Transverse colon (tissue), 3 donors: Measurements from ENCODE around the gene RFX3.

Experiments used
- CTCF ChIP-seq, 5 experiments: fragments of 200-600 bp in 3 of 5; fragments of 450-650 bp in 2 of 5; sonication (generic) in 3 of 5; IDR thresholded peaks; 1 replicate in 2 of 5; 2 replicates in 3 of 5; pipeline ENCODE4 v1.5.1; 2016 to 2017; ENCODE audit warnings: antibody characterized with exemption in 5 of 5, inconsistent platforms in 3 of 5, mild to moderate bottlenecking in 2 of 5, moderate library complexity in 1 of 5
- EP300 ChIP-seq: sonication (generic); formaldehyde crosslinking; IDR thresholded peaks from one replicate; pipeline ENCODE4 v1.6.1; 2017; ENCODE audit warnings: antibody characterized with exemption, low read depth
- POLR2A ChIP-seq: fragments of 450-650 bp; IDR thresholded peaks from one replicate; pipeline ENCODE4 v1.6.1; 2016; ENCODE audit warnings: antibody characterized with exemption, mild to moderate bottlenecking, moderate library complexity

- TF ChIP-seq EP300: no peak
- peak in 2 of 5 experiments; percentile 7 to 8 for TF ChIP-seq CTCF (IDR thresholded peaks at IDR 0.05)
- no peak for TF ChIP-seq POLR2A
Measured at GRCh38 chr9:3331801-3332200, 194.0 kb downstream of the RFX3 start.
